GM12878 (cell line): ENCODE results near the gene TRABD2A. TPM values are rescaled to one million over a fixed set of nuclear protein-coding genes. Genes with fewer than 3 reads are reported as not detected.

ENCODE experiments used
- ATAC-seq: fragments of 200-7000 bp; cut with Tn5 transposase; 3 replicates; pipeline ENCODE4 v1.9.1; 2020; ENCODE audit warnings: mild to moderate bottlenecking, moderate library complexity
- BruUV-seq: library from RNA; stranded (reverse); fragments of 400-500 nt; replicated peaks from 2 replicates; lab custom pipeline; 2021; lab: Mats Ljungman, UMichigan
- CTCF ChIA-PET: fragments of 300-600 bp; sonication (Branson Sonifier 250); formaldehyde crosslinking; extraction: SDS; loops from one replicate; lab custom pipeline; 2021; ENCODE audit warnings: inconsistent platforms; lab: Yijun Ruan, JAX
- POLR2A ChIA-PET: fragments of 350-600 bp; formaldehyde crosslinking; extraction: SDS; loops from one replicate; lab custom pipeline; 2021; ENCODE audit warnings: inconsistent platforms; lab: Charles Lee
- RAD21 ChIA-PET: fragments of 300-600 bp; sonication (Branson Sonifier 250); formaldehyde crosslinking; loops from one replicate; lab custom pipeline; 2023; ENCODE audit warnings: antibody characterized with exemption; ENCODE audit not compliant: unreplicated experiment; lab: Charles Lee
- SMC1A ChIA-PET: fragments of 300-600 bp; sonication (Branson Sonifier 250); formaldehyde crosslinking; loops from one replicate; lab custom pipeline; 2023; ENCODE audit not compliant: unreplicated experiment, uncharacterized antibody; lab: Charles Lee
- DNase-seq: peaks from one replicate; pipeline ENCODE4 v3.0.0-alpha.2; 2011; ENCODE audit warnings: low read depth, low spot score
- FAIRE-seq: peaks from 3 replicates; lab custom pipeline; 2011; peaks lifted over from hg19 to GRCh38; lab: Jason Lieb, UNC
- H2AFZ ChIP-seq: 2 replicates; pipeline ENCODE4 v1.6.0; 2011; ENCODE audit warnings: low read depth, low read length, control low read depth; ENCODE audit not compliant: control insufficient read depth
- H3K27ac ChIP-seq: 2 replicates; pipeline ENCODE4 v1.5.1; 2011; ENCODE audit warnings: control low read depth; ENCODE audit not compliant: control insufficient read depth, insufficient read depth
- H3K27me3 ChIP-seq, 2 experiments: replicated peaks in 1 of 2; 2 replicates each; pipeline versions ENCODE4 v1.6.0 to v1.6.1; 2011; ENCODE audit warnings: low read length in 1 of 2; ENCODE audit not compliant: control insufficient read depth in 2 of 2, insufficient read depth in 2 of 2
- H3K36me3 ChIP-seq, 2 experiments: 2 replicates each; pipeline ENCODE4 v1.5.1; 2011; ENCODE audit warnings: low read length in 1 of 2; ENCODE audit not compliant: control insufficient read depth in 2 of 2, insufficient read depth in 2 of 2
- H3K4me1 ChIP-seq: 2 replicates; pipeline ENCODE4 v1.6.1; 2011; ENCODE audit warnings: mild to moderate bottlenecking, low read length, moderate library complexity, mixed read lengths; ENCODE audit not compliant: control insufficient read depth, insufficient read depth
- H3K4me2 ChIP-seq: 2 replicates; pipeline ENCODE4 v1.6.0; 2011; ENCODE audit warnings: control low read depth; ENCODE audit not compliant: control insufficient read depth, insufficient read depth
- H3K4me3 ChIP-seq: fragments of 200-600 bp; sonication (generic); 2 replicates; pipeline ENCODE4 v1.5.1; 2016
- H3K79me2 ChIP-seq: 2 replicates; pipeline ENCODE4 v1.6.0; 2011; ENCODE audit warnings: low read length; ENCODE audit not compliant: control insufficient read depth, insufficient read depth
- H3K9ac ChIP-seq: 2 replicates; pipeline ENCODE4 v1.8.0; 2011; ENCODE audit warnings: low read length, control low read depth, mixed read lengths; ENCODE audit not compliant: control insufficient read depth, insufficient read depth
- H3K9me3 ChIP-seq: replicated peaks from 3 replicates; pipeline ENCODE4 v1.5.1; 2011; ENCODE audit warnings: mild to moderate bottlenecking, low read length; ENCODE audit not compliant: control insufficient read depth, insufficient read depth
- H4K20me1 ChIP-seq: 2 replicates; pipeline ENCODE4 v1.6.0; 2011; ENCODE audit not compliant: control insufficient read depth, insufficient read depth
- ASH2L ChIP-seq: fragments of 300-600, 200-600 bp; sonication (generic); IDR thresholded peaks from 2 replicates; pipeline ENCODE4 v1.6.1; 2017; ENCODE audit warnings: low read depth, mild to moderate bottlenecking, borderline replicate concordance
- CREB1 ChIP-seq: IDR thresholded peaks from 2 replicates; pipeline ENCODE4 v1.6.1; 2012; ENCODE audit warnings: low read depth, mild to moderate bottlenecking, inconsistent platforms
- CREM ChIP-seq: IDR thresholded peaks from 2 replicates; pipeline ENCODE4 v1.6.1; 2014; ENCODE audit warnings: antibody characterized with exemption, low read depth
- KLF5 ChIP-seq: fragments of 450-650 bp; IDR thresholded peaks from 2 replicates; pipeline ENCODE4 v1.6.1; 2014; ENCODE audit warnings: mild to moderate bottlenecking; ENCODE audit not compliant: partially characterized antibody
- LARP7 ChIP-seq: fragments of 450-650 bp; IDR thresholded peaks from 2 replicates; pipeline ENCODE4 v1.6.1; 2017; ENCODE audit warnings: mild to moderate bottlenecking
- NFXL1 ChIP-seq: fragments of 450-650 bp; IDR thresholded peaks from 2 replicates; pipeline ENCODE4 v1.6.1; 2017; ENCODE audit warnings: antibody characterized with exemption, mild to moderate bottlenecking, borderline replicate concordance
- NFYA ChIP-seq: IDR thresholded peaks from 2 replicates; pipeline ENCODE4 v1.6.1; 2011; ENCODE audit warnings: low read depth, mild to moderate bottlenecking, low read length, improper control_type of control experiment, borderline replicate concordance
- PML ChIP-seq: IDR thresholded peaks from 2 replicates; pipeline ENCODE4 v1.6.1; 2012; ENCODE audit warnings: low read length, inconsistent platforms
- RCOR1 ChIP-seq: conservative IDR thresholded peaks from 2 replicates; pipeline ENCODE4 v1.6.1; 2012; ENCODE audit warnings: low read depth, low read length, improper control_type of control experiment
- SPI1 ChIP-seq: IDR thresholded peaks from 2 replicates; pipeline ENCODE4 v1.6.1; 2011; ENCODE audit warnings: low read depth, mild to moderate bottlenecking, low read length, moderate library complexity, borderline replicate concordance; ENCODE audit not compliant: insufficient read depth
- USF1 ChIP-seq: IDR thresholded peaks from 2 replicates; pipeline ENCODE4 v1.6.1; 2011; ENCODE audit warnings: borderline replicate concordance, low read depth, mild to moderate bottlenecking, moderate library complexity, mixed read lengths, low read length; ENCODE audit not compliant: insufficient read depth; ENCODE audit errors: extremely low read length
- YY1 ChIP-seq: IDR thresholded peaks from 2 replicates; pipeline ENCODE4 v1.6.1; 2011; ENCODE audit warnings: low read depth, mild to moderate bottlenecking, low read length
- ZBED1 ChIP-seq: IDR thresholded peaks from 2 replicates; pipeline ENCODE4 v1.6.1; 2016; ENCODE audit warnings: borderline replicate concordance
- ZNF24 ChIP-seq: fragments of 450-650 bp; IDR thresholded peaks from 2 replicates; pipeline ENCODE4 v1.6.1; 2017; ENCODE audit warnings: antibody characterized with exemption, mild to moderate bottlenecking
- WGBS: methylation state at CpG from one replicate; pipeline ENCODE4 v1.1.6; 2016; ENCODE audit warnings: low lambda C conversion rate; ENCODE audit not compliant: insufficient replicate concordance, insufficient coverage; ENCODE audit errors: missing lambda C conversion rate; 5-methylcytosine and 5-hydroxymethylcytosine counted together
- in situ Hi-C: fragments of 300-500 bp; cut with MboI; formaldehyde crosslinking; loops from 9 replicates; pipeline ENCODE4 v1.14.3; 2018; ENCODE audit warnings: mixed read lengths
- intact Hi-C: fragments of 100-400 bp; cut with micrococcal nuclease; formaldehyde crosslinking; loops from one replicate; pipeline ENCODE4 v1.14.2; 2022; ENCODE audit not compliant: unreplicated experiment
- polyA plus RNA-seq, 11 experiments: library from polyadenylated mRNA; depleted of rRNA in 4 of 11; unstranded in 6 of 11; stranded (reverse) in 5 of 11; fragments of >200 nt; fragmentation: Nextera tagmentation in 4 of 11; fragmentation: Illumina TruSeq in 1 of 11; extraction: Ambion mirVana in 4 of 11; extraction: Trizol in 1 of 11; gene quantifications; 1 replicate in 1 of 11; 2 replicates in 10 of 11; pipeline versions ENCODE4 v1.2.1 to v1.2.3, GENCODE V29; 2011 to 2016; ENCODE audit warnings: inconsistent platforms in 2 of 11, missing spikeins in 2 of 11, low read depth in 1 of 11
- total RNA-seq, 4 experiments: library from RNA; depleted of rRNA in 3 of 4; stranded (reverse); fragments of >200 nt in 3 of 4; fragmentation: Illumina TruSeq in 1 of 4; extraction: Trizol in 1 of 4; gene quantifications; 2 replicates each; pipeline versions ENCODE4 v1.2.1 to v1.2.3, GENCODE V29; 2013 to 2021

TRABD2A gene
- total and polyA plus RNA-seq, 10 of the 15 experiments (the other 5 are each of a cell fraction or from before 2014, with no cell fraction given) = 1.4 to 7.6 (median 4.1) TPM

- ChIA-PET CTCF (interaction anchor here (1.0 kb wide), 1 partner anchor 35 kb away, joined by 3 read pairs; no protein-coding TSS in a partner anchor), SMC1A (interaction anchor here (1.5 kb wide), 1 partner anchor 9 kb away, joined by 3 read pairs; no protein-coding TSS in a partner anchor)
These were observed 57.7 kb downstream of the TRABD2A start for GRCh38 chr2:84823229-84823628.

More at GRCh38 chr2:84823229-84823628, 57.7 kb downstream of the TRABD2A start:
- Histone ChIP-seq H3K4me2 (no peak overlapping the region), H3K27me3 (peaks cover 0 to 8% of the 10 kb centered on the region in 2 experiments; a peak in 2 of 4 replicates), H2AFZ (no peak overlapping the region), H3K27ac (no peak overlapping the region), H3K79me2 (no peaks in the 10 kb centered on the region), H3K36me3 (no peaks in the 10 kb centered on the region)
- in situ Hi-C loops = no loop called here
- intact Hi-C loops = no loop called here
- no TSS peak for BruUV-seq
- DNase-seq (no peak), ATAC-seq (no peak), FAIRE-seq (no peak)
- WGBS = 38% methylated on average over 5 of the region's 5 CpGs
- ChIA-PET POLR2A (no interaction called here), RAD21 (no interaction called here)
- TF ChIP-seq ASH2L (no peak), SPI1 (no peak), NFXL1 (no peak), YY1 (no peak), USF1 (no peak), RCOR1 (no peak), CREM (no peak), ZBED1 (no peak), CREB1 (no peak), ZNF24 (no peak), PML (no peak), KLF5 (no peak), LARP7 (no peak), NFYA (no peak)
- TF ChIP-seq, all 136 proteins: peak for 0
- H4K20me1 ChIP-seq = no peaks in the 10 kb centered on the region
- H3K4me3 ChIP-seq = no peak overlapping the region
- H3K4me1 ChIP-seq = no peaks in the 10 kb centered on the region
- H3K9ac ChIP-seq = no peak overlapping the region
- H3K9me3 ChIP-seq = no peaks in the 10 kb centered on the region
